B cell (primary cell): ENCODE data around the gene CDKAL1. TPM values are rescaled to one million over a fixed set of nuclear protein-coding genes. Genes with fewer than 3 reads are reported as not detected.

Experiments
- ATAC-seq: fragments of 200-7000 bp; cut with Tn5 transposase; one replicate; pipeline ENCODE4 v1.10.0; 2021; ENCODE audit warnings: low read depth, mild to moderate bottlenecking, moderate number of reproducible peaks, moderate library complexity
- CTCF ChIA-PET: fragments of 350-600 bp; sonication (Branson Sonifier 250); formaldehyde crosslinking; loops from one replicate; lab custom pipeline; 2021; ENCODE audit warnings: antibody characterized with exemption, inconsistent platforms; lab: Charles Lee
- POLR2A ChIA-PET: fragments of 350-600 bp; sonication (Branson Sonifier 250); formaldehyde crosslinking; loops from one replicate; lab custom pipeline; 2021; ENCODE audit warnings: antibody characterized with exemption; lab: Charles Lee
- DNase-seq: peaks from one replicate; pipeline ENCODE4 v3.0.0; 2013
- H2AFZ ChIP-seq: 2 replicates; pipeline ENCODE4 v1.6.1; 2012; ENCODE audit warnings: mild to moderate bottlenecking, low read depth, low read length; ENCODE audit not compliant: insufficient read depth, poor library complexity, severe bottlenecking
- H3K27ac ChIP-seq, 2 donors: 1 replicate in 1 of 2; 2 replicates in 1 of 2; pipeline ENCODE4 v1.5.1; 2012 to 2013; ENCODE audit warnings: low read length in 2 of 2, mild to moderate bottlenecking in 2 of 2, moderate library complexity in 1 of 2
- H3K27me3 ChIP-seq, 4 experiments: fragments of 200-600 bp in 1 of 4; sonication (generic) in 1 of 4; replicated peaks in 1 of 4; 1 replicate in 2 of 4; 2 replicates in 2 of 4; pipeline versions ENCODE4 v1.6.1 to v1.7.0; 2013 to 2016; ENCODE audit warnings: low read length in 3 of 4, mild to moderate bottlenecking in 2 of 4, mixed read lengths in 1 of 4, moderate library complexity in 1 of 4; ENCODE audit not compliant: insufficient read depth in 4 of 4, control insufficient read depth in 3 of 4; ENCODE audit errors: control extremely low read depth in 1 of 4
- H3K36me3 ChIP-seq, 2 experiments: replicated peaks in 1 of 2; 1 replicate in 1 of 2; 2 replicates in 1 of 2; pipeline versions ENCODE4 v1.6.1 to v1.7.1; 2013; ENCODE audit warnings: low read length in 1 of 2; ENCODE audit not compliant: insufficient read depth in 2 of 2, control insufficient read depth in 1 of 2; ENCODE audit errors: control extremely low read depth in 1 of 2, extremely low read depth in 1 of 2
- H3K4me1 ChIP-seq, 2 donors: fragments of 200-600 bp in 1 of 2; sonication (generic) in 1 of 2; 1 replicate in 1 of 2; 2 replicates in 1 of 2; pipeline versions ENCODE4 v1.5.1 to v1.6.1; 2013 to 2017; ENCODE audit warnings: low read length in 2 of 2; ENCODE audit not compliant: control insufficient read depth in 2 of 2, insufficient read depth in 2 of 2
- H3K4me2 ChIP-seq: replicated peaks from 2 replicates; pipeline ENCODE3; 2012; ENCODE audit warnings: mild to moderate bottlenecking, low read depth, low read length; ENCODE audit not compliant: poor library complexity, severe bottlenecking
- H3K4me3 ChIP-seq, 5 experiments: fragments of 200-600 bp in 1 of 5; sonication (generic) in 1 of 5; 1 replicate in 3 of 5; 2 replicates in 2 of 5; pipeline versions ENCODE4 v1.5.1 to v1.7.0; 2011 to 2016; ENCODE audit warnings: low read length in 4 of 5, mild to moderate bottlenecking in 4 of 5, low read depth in 2 of 5, control low read depth in 1 of 5, moderate library complexity in 1 of 5; ENCODE audit not compliant: insufficient read depth in 1 of 5; ENCODE audit errors: control extremely low read depth in 1 of 5, extremely low read depth in 1 of 5
- H3K79me2 ChIP-seq: fragments of 200-600 bp; sonication (generic); one replicate; pipeline ENCODE4 v1.6.0; 2016; ENCODE audit warnings: low read length; ENCODE audit not compliant: control insufficient read depth, insufficient read depth
- H3K9ac ChIP-seq: fragments of 200-600 bp; sonication (generic); 2 replicates; pipeline ENCODE4 v1.6.1; 2017; ENCODE audit warnings: mild to moderate bottlenecking, low read length, moderate library complexity
- H3K9me3 ChIP-seq, 3 donors: one replicate each; pipeline versions ENCODE4 v1.6.1 to v1.7.1; 2013; ENCODE audit warnings: low read length in 2 of 3; ENCODE audit not compliant: control insufficient read depth in 2 of 3, insufficient read depth in 1 of 3; ENCODE audit errors: control extremely low read depth in 1 of 3
- H4K20me1 ChIP-seq: 2 replicates; pipeline ENCODE4 v1.6.0; 2012; ENCODE audit warnings: mild to moderate bottlenecking, low read length; ENCODE audit not compliant: insufficient read depth, control insufficient read depth, poor library complexity, severe bottlenecking
- H3K27ac Mint-ChIP-seq: one replicate; pipeline ENCODE4 v1.8.0; 2021; ENCODE audit warnings: mixed read lengths
- H3K27me3 Mint-ChIP-seq: one replicate; pipeline ENCODE4 v1.8.0; 2021; ENCODE audit warnings: mixed read lengths
- H3K4me1 Mint-ChIP-seq: one replicate; pipeline ENCODE4 v1.8.0; 2021; ENCODE audit warnings: mixed read lengths
- H3K4me3 Mint-ChIP-seq: one replicate; pipeline ENCODE4 v1.8.0; 2021; ENCODE audit warnings: mixed read lengths
- H3K9me3 Mint-ChIP-seq: one replicate; pipeline ENCODE4 v1.8.0; 2022; ENCODE audit warnings: mixed read lengths; ENCODE audit not compliant: insufficient read depth
- CTCF ChIP-seq: fragments of 200-600 bp; IDR thresholded peaks from one replicate; pipeline ENCODE4 v1.8.0; 2022; ENCODE audit warnings: antibody characterized with exemption, mild to moderate bottlenecking
- EZH2 ChIP-seq: IDR thresholded peaks from 2 replicates; pipeline ENCODE4 v1.6.1; 2012; ENCODE audit warnings: borderline replicate concordance, low read depth, mild to moderate bottlenecking, moderate library complexity, low read length; ENCODE audit not compliant: insufficient read depth, poor library complexity, severe bottlenecking
- WGBS: methylation state at CpG from one replicate; pipeline ENCODE4 v1.1.5; 2013; ENCODE audit warnings: missing lambda C conversion rate; ENCODE audit not compliant: insufficient coverage; 5-methylcytosine and 5-hydroxymethylcytosine counted together
- intact Hi-C: fragments of 100-400 bp; cut with micrococcal nuclease; formaldehyde crosslinking; loops from one replicate; pipeline ENCODE4 v1.10.0; 2022
- polyA plus RNA-seq: library from polyadenylated mRNA; depleted of rRNA; stranded (reverse); fragments of >200 nt; gene quantifications from 2 replicates; pipeline ENCODE4 v1.2.3, GENCODE V29; 2012
- total RNA-seq, 2 donors: library from RNA; stranded (reverse); fragments of 120-200 nt in 1 of 2; gene quantifications; 1 replicate in 1 of 2; 2 replicates in 1 of 2; pipeline versions ENCODE4 v1.2.3 to v1.2.4, GENCODE V29; 2013 to 2022

Gene CDKAL1
- total and polyA plus RNA-seq, 2 donors (not counting 1 experiment from before 2014, with no cell fraction given): 6.1 to 33.3 TPM

GRCh38 chr6:20839630-20840029 lies 305.4 kb downstream of the CDKAL1 start:
- H3K79me2 ChIP-seq: no peaks in the 10 kb centered on the region
- no peaks in the 10 kb centered on the region for H4K20me1 ChIP-seq
- H3K27ac ChIP-seq: no peak overlapping the region
- DNase-seq (no peak), ATAC-seq (no peak)
- POLR2A ChIA-PET: no interaction called here
- 100% methylated on average over 1 of the region's 2 CpGs for WGBS
- no peak overlapping the region for H3K9ac ChIP-seq
- H3K27ac Mint-ChIP-seq: no peak overlapping the region
- H3K27me3 ChIP-seq: no peaks in the 10 kb centered on the region
- H3K4me1 ChIP-seq: no peaks in the 10 kb centered on the region
- CTCF ChIA-PET: no interaction called here
- no peak for TF ChIP-seq EZH2
- no peak for TF ChIP-seq CTCF
- no peaks in the 10 kb centered on the region for H3K9me3 Mint-ChIP-seq
- H3K4me3 ChIP-seq: no peak overlapping the region
- no peak overlapping the region for H2AFZ ChIP-seq
- no peak overlapping the region for H3K4me2 ChIP-seq
- no peaks in the 10 kb centered on the region for H3K27me3 Mint-ChIP-seq
- intact Hi-C loops: no loop called here
- H3K4me1 Mint-ChIP-seq: no peaks in the 10 kb centered on the region
- no peaks in the 10 kb centered on the region for H3K36me3 ChIP-seq
- H3K9me3 ChIP-seq: peaks cover 0 to 3% (median 0%) of the 10 kb centered on the region in 3 donors
- H3K4me3 Mint-ChIP-seq: no peak overlapping the region

GRCh38 chr6:20840675-20841074 lies 306.4 kb downstream of the CDKAL1 start:
- no peak overlapping the region for H3K27ac Mint-ChIP-seq
- Histone ChIP-seq H3K4me2 (no peak overlapping the region), H2AFZ (no peak overlapping the region), H3K9ac (no peak overlapping the region), H4K20me1 (no peaks in the 10 kb centered on the region), H3K9me3 (peaks cover 0 to 3% (median 0%) of the 10 kb centered on the region in 3 donors), H3K4me3 (no peak overlapping the region), H3K36me3 (no peaks in the 10 kb centered on the region), H3K79me2 (no peaks in the 10 kb centered on the region), H3K27me3 (no peaks in the 10 kb centered on the region), H3K27ac (no peak overlapping the region), H3K4me1 (no peaks in the 10 kb centered on the region)
- no peaks in the 10 kb centered on the region for H3K9me3 Mint-ChIP-seq
- ChIA-PET POLR2A (no interaction called here), CTCF (no interaction called here)
- TF ChIP-seq EZH2 (no peak), CTCF (no peak)
- H3K4me3 Mint-ChIP-seq: no peak overlapping the region
- intact Hi-C loops: no loop called here
- ATAC-seq (no peak), DNase-seq (no peak)
- no peaks in the 10 kb centered on the region for H3K4me1 Mint-ChIP-seq
- 100% methylated on average over 1 of the region's 2 CpGs for WGBS
- H3K27me3 Mint-ChIP-seq: no peaks in the 10 kb centered on the region
